ENCODE results near the gene CAMKMT.

CAMKMT gene

GRCh38 chr2:44550561-44550960 is 188.8 kb downstream of the CAMKMT start:
- no peak overlapping the region for H3K4me3 ChIP-seq (ENCODE audit: low read length in 2 of 2)
- no peak overlapping the region for H4K8ac ChIP-seq (ENCODE audit: low read depth, low read length)

GRCh38 chr2:44551497-44551896 is 189.8 kb downstream of the CAMKMT start:
- no CpG with 5 or more reads among the region's 1 CpG for WGBS, 2 donors (ENCODE audit: extremely low coverage in 2 of 2, insufficient read length in 2 of 2, insufficient replicate concordance in 1 of 2)
- Histone ChIP-seq H3K23ac (ENCODE audit: low read depth, low read length, poor library complexity) (no peak overlapping the region), H3K9me3 (replicated peaks in 1 of 2; ENCODE audit: control insufficient read depth in 2 of 2, insufficient read depth in 1 of 2, low read depth in 1 of 2, low read length in 2 of 2) (no peaks in the 10 kb centered on the region), H3K27me3 (ENCODE audit: control insufficient read depth in 3 of 3, insufficient read depth in 3 of 3, low read depth in 1 of 3, low read length in 3 of 3) (no peaks in the 10 kb centered on the region), H3K9ac (ENCODE audit: low read depth, low read length, poor library complexity) (no peak overlapping the region), H3K79me1 (ENCODE audit: low read depth, low read length) (no peaks in the 10 kb centered on the region), H2BK5ac (ENCODE audit: low read length) (no peak overlapping the region), H3K4me3 (ENCODE audit: low read length in 2 of 2) (no peak overlapping the region), H2BK15ac (ENCODE audit: low read length) (no peak overlapping the region), H2AK5ac (ENCODE audit: low read depth, low read length) (no peak overlapping the region), H3K4ac (ENCODE audit: low read length) (no peak overlapping the region), H3K14ac (ENCODE audit: low read length) (no peak overlapping the region), H3K36me3 (replicated peaks in 1 of 2; ENCODE audit: control insufficient read depth in 2 of 2, insufficient read depth in 2 of 2, low read length in 2 of 2) (no peaks in the 10 kb centered on the region), H4K91ac (ENCODE audit: low read depth, low read length, poor library complexity) (no peak overlapping the region), H3K18ac (ENCODE audit: low read length) (no peak overlapping the region), H3K4me2 (ENCODE audit: insufficient read depth, low read length, poor library complexity, severe bottlenecking) (no peak overlapping the region), H4K8ac (ENCODE audit: low read depth, low read length) (no peak overlapping the region), H2BK120ac (ENCODE audit: low read depth, low read length) (no peak overlapping the region), H3K27ac (replicated peaks; ENCODE audit: low read length) (no peak overlapping the region), H3K4me1 (ENCODE audit: control insufficient read depth in 2 of 2, insufficient read depth in 1 of 2, low read depth in 1 of 2, low read length in 2 of 2) (peaks cover 6 to 10% of the 10 kb centered on the region in 2 donors), H2BK12ac (ENCODE audit: low read length) (no peak overlapping the region), H2AFZ (ENCODE audit: low read length) (no peak overlapping the region)
- no peak for DNase-seq (ENCODE audit: low spot score)

More at GRCh38 chr2:44550561-44550960, 188.8 kb downstream of the CAMKMT start:
- peaks cover 9 to 12% of the 10 kb centered on the region in 2 donors for H3K4me1 ChIP-seq (ENCODE audit: control insufficient read depth in 2 of 2, insufficient read depth in 1 of 2, low read depth in 1 of 2, low read length in 2 of 2)
- H2AFZ ChIP-seq (ENCODE audit: low read length): no peak overlapping the region
- H3K27ac ChIP-seq (replicated peaks; ENCODE audit: low read length): no peak overlapping the region
- H2BK15ac ChIP-seq (ENCODE audit: low read length): no peak overlapping the region
- H2BK120ac ChIP-seq (ENCODE audit: low read depth, low read length): no peak overlapping the region
- no peak overlapping the region for H3K23ac ChIP-seq (ENCODE audit: low read depth, low read length, poor library complexity)
- H3K4ac ChIP-seq (ENCODE audit: low read length): no peak overlapping the region
- H3K9me3 ChIP-seq (replicated peaks in 1 of 2; ENCODE audit: control insufficient read depth in 2 of 2, insufficient read depth in 1 of 2, low read depth in 1 of 2, low read length in 2 of 2): no peaks in the 10 kb centered on the region
- no peak for DNase-seq (ENCODE audit: low spot score)
- no peaks in the 10 kb centered on the region for H3K27me3 ChIP-seq (ENCODE audit: control insufficient read depth in 3 of 3, insufficient read depth in 3 of 3, low read depth in 1 of 3, low read length in 3 of 3)
- no peak overlapping the region for H2BK12ac ChIP-seq (ENCODE audit: low read length)
- no peak overlapping the region for H2BK5ac ChIP-seq (ENCODE audit: low read length)
- no peaks in the 10 kb centered on the region for H3K79me1 ChIP-seq (ENCODE audit: low read depth, low read length)
- H4K91ac ChIP-seq (ENCODE audit: low read depth, low read length, poor library complexity): no peak overlapping the region
- no peaks in the 10 kb centered on the region for H3K36me3 ChIP-seq (replicated peaks in 1 of 2; ENCODE audit: control insufficient read depth in 2 of 2, insufficient read depth in 2 of 2, low read length in 2 of 2)
- no peak overlapping the region for H2AK5ac ChIP-seq (ENCODE audit: low read depth, low read length)
- H3K14ac ChIP-seq (ENCODE audit: low read length): no peak overlapping the region
- H3K4me2 ChIP-seq (ENCODE audit: insufficient read depth, low read length, poor library complexity, severe bottlenecking): no peak overlapping the region
- H3K18ac ChIP-seq (ENCODE audit: low read length): no peak overlapping the region
- H3K9ac ChIP-seq (ENCODE audit: low read depth, low read length, poor library complexity): no peak overlapping the region
- no CpG with 5 or more reads among the region's 2 CpGs for WGBS, 2 donors (ENCODE audit: extremely low coverage in 2 of 2, insufficient read length in 2 of 2, insufficient replicate concordance in 1 of 2)

DNA sequence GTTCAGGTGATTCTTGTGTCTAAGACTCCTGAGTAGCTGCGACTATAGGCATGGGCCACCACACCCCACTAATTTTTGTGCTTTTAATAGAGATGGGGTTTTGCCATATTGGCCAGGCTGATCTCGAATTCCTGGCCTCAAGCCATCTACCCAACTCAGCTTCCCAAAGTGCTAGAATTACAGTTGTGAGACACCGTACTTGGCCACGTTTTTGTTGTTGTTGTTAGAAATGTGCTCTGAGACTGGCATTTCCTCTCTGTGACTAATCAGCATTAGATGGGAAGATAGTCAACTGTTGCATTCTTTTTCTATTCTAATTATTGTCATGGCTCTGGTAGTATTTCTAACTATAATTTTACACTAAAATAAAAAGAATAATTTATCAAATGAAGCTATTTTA is 191.7 kb downstream of the CAMKMT start:
- Histone ChIP-seq H3K4ac (ENCODE audit: low read length) (no peak overlapping the region), H2BK12ac (ENCODE audit: low read length) (no peak overlapping the region), H4K91ac (ENCODE audit: low read depth, low read length, poor library complexity) (no peak overlapping the region), H3K14ac (ENCODE audit: low read length) (no peak overlapping the region), H3K27me3 (ENCODE audit: control insufficient read depth in 3 of 3, insufficient read depth in 3 of 3, low read depth in 1 of 3, low read length in 3 of 3) (no peaks in the 10 kb centered on the region), H2AFZ (ENCODE audit: low read length) (no peak overlapping the region), H2BK5ac (ENCODE audit: low read length) (no peak overlapping the region), H3K4me3 (ENCODE audit: low read length in 2 of 2) (no peak overlapping the region), H2BK15ac (ENCODE audit: low read length) (no peak overlapping the region), H3K18ac (ENCODE audit: low read length) (no peak overlapping the region), H2AK5ac (ENCODE audit: low read depth, low read length) (no peak overlapping the region), H3K23ac (ENCODE audit: low read depth, low read length, poor library complexity) (no peak overlapping the region), H3K9me3 (replicated peaks in 1 of 2; ENCODE audit: control insufficient read depth in 2 of 2, insufficient read depth in 1 of 2, low read depth in 1 of 2, low read length in 2 of 2) (no peaks in the 10 kb centered on the region), H3K9ac (ENCODE audit: low read depth, low read length, poor library complexity) (no peak overlapping the region), H3K36me3 (replicated peaks in 1 of 2; ENCODE audit: control insufficient read depth in 2 of 2, insufficient read depth in 2 of 2, low read length in 2 of 2) (no peaks in the 10 kb centered on the region), H3K4me1 (ENCODE audit: control insufficient read depth in 2 of 2, insufficient read depth in 1 of 2, low read depth in 1 of 2, low read length in 2 of 2) (peaks cover 6% of the 10 kb centered on the region in 2 donors), H3K27ac (replicated peaks; ENCODE audit: low read length) (no peak overlapping the region), H2BK120ac (ENCODE audit: low read depth, low read length) (no peak overlapping the region), H3K79me1 (ENCODE audit: low read depth, low read length) (no peaks in the 10 kb centered on the region), H4K8ac (ENCODE audit: low read depth, low read length) (no peak overlapping the region), H3K4me2 (ENCODE audit: insufficient read depth, low read length, poor library complexity, severe bottlenecking) (no peak overlapping the region)
- no CpG with 5 or more reads among the region's 4 CpGs for WGBS, 2 donors (ENCODE audit: extremely low coverage in 2 of 2, insufficient read length in 2 of 2, insufficient replicate concordance in 1 of 2)
- no peak for DNase-seq (ENCODE audit: low spot score)

DNA sequence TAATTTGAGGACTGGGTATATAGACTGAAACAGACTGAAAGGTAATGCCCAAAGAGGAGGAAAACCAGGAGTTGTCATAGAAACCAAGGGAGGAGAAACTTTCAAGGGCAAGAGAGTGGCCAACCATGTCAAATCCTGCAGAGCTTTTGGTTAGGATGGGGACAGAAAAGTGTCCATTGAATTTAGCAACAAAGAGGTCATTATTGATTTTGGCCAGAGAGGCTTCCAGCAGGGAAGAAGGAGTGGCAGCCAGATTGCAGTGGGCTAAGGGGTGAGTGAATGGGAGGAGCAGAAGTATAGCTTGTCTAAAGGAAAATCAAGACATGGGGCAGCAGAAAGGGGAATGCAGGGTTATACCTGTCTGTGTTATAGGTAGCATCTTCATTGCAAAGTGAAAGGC is 194.0 kb downstream of the CAMKMT start:
- no peak overlapping the region for H3K9ac ChIP-seq (ENCODE audit: low read depth, low read length, poor library complexity)
- no peak overlapping the region for H4K8ac ChIP-seq (ENCODE audit: low read depth, low read length)
- no peak overlapping the region for H2BK5ac ChIP-seq (ENCODE audit: low read length)
- no peak overlapping the region for H2AK5ac ChIP-seq (ENCODE audit: low read depth, low read length)
- H3K4ac ChIP-seq (ENCODE audit: low read length): no peak overlapping the region
- no peaks in the 10 kb centered on the region for H3K27me3 ChIP-seq (ENCODE audit: control insufficient read depth in 3 of 3, insufficient read depth in 3 of 3, low read depth in 1 of 3, low read length in 3 of 3)
- H2BK120ac ChIP-seq (ENCODE audit: low read depth, low read length): no peak overlapping the region
- H3K36me3 ChIP-seq (replicated peaks in 1 of 2; ENCODE audit: control insufficient read depth in 2 of 2, insufficient read depth in 2 of 2, low read length in 2 of 2): no peaks in the 10 kb centered on the region
- DNase-seq (ENCODE audit: low spot score): no peak
- no peak overlapping the region for H2BK12ac ChIP-seq (ENCODE audit: low read length)
- no peak overlapping the region for H3K18ac ChIP-seq (ENCODE audit: low read length)
- H3K79me1 ChIP-seq (ENCODE audit: low read depth, low read length): no peaks in the 10 kb centered on the region
- no peaks in the 10 kb centered on the region for H3K9me3 ChIP-seq (replicated peaks in 1 of 2; ENCODE audit: control insufficient read depth in 2 of 2, insufficient read depth in 1 of 2, low read depth in 1 of 2, low read length in 2 of 2)
- H2BK15ac ChIP-seq (ENCODE audit: low read length): no peak overlapping the region
- no peak overlapping the region for H3K23ac ChIP-seq (ENCODE audit: low read depth, low read length, poor library complexity)
- no peak overlapping the region for H4K91ac ChIP-seq (ENCODE audit: low read depth, low read length, poor library complexity)
- no peak overlapping the region for H2AFZ ChIP-seq (ENCODE audit: low read length)
- H3K4me3 ChIP-seq (ENCODE audit: low read length in 2 of 2): no peak overlapping the region
- no peak overlapping the region for H3K4me2 ChIP-seq (ENCODE audit: insufficient read depth, low read length, poor library complexity, severe bottlenecking)
- no peak overlapping the region for H3K27ac ChIP-seq (replicated peaks; ENCODE audit: low read length)
- no peak overlapping the region for H3K14ac ChIP-seq (ENCODE audit: low read length)
- peaks cover 3 to 6% of the 10 kb centered on the region in 2 donors for H3K4me1 ChIP-seq (ENCODE audit: control insufficient read depth in 2 of 2, insufficient read depth in 1 of 2, low read depth in 1 of 2, low read length in 2 of 2)
